ENCODE data around the gene NANS.
A peak's percentile ranks its signal among the peaks of the same experiment; 100 is the strongest.

NANS gene

GRCh38 chr9:98096091-98096490 lies 39.6 kb downstream of the NANS start:
- H3K4me3 ChIP-seq (ENCODE audit: low read depth, low read length): no peak overlapping the region
- TF ChIP-seq, protein P1, sequence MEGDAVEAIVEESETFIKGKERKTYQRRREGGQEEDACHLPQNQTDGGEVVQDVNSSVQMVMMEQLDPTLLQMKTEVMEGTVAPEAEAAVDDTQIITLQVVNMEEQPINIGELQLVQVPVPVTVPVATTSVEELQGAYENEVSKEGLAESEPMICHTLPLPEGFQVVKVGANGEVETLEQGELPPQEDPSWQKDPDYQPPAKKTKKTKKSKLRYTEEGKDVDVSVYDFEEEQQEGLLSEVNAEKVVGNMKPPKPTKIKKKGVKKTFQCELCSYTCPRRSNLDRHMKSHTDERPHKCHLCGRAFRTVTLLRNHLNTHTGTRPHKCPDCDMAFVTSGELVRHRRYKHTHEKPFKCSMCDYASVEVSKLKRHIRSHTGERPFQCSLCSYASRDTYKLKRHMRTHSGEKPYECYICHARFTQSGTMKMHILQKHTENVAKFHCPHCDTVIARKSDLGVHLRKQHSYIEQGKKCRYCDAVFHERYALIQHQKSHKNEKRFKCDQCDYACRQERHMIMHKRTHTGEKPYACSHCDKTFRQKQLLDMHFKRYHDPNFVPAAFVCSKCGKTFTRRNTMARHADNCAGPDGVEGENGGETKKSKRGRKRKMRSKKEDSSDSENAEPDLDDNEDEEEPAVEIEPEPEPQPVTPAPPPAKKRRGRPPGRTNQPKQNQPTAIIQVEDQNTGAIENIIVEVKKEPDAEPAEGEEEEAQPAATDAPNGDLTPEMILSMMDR (IDR thresholded peaks at IDR 0.05; ENCODE audit: borderline replicate concordance, insufficient read depth, low read depth, low read length): no peak

- TF ChIP-seq, protein P1 (IDR thresholded peaks at IDR 0.05; ENCODE audit: borderline replicate concordance, insufficient read depth, low read depth, low read length): no peak
- no peak overlapping the region for H3K4me3 ChIP-seq (ENCODE audit: low read depth, low read length)
Observed at GRCh38 chr9:98097836-98098235, 41.3 kb downstream of the NANS start.

DNA sequence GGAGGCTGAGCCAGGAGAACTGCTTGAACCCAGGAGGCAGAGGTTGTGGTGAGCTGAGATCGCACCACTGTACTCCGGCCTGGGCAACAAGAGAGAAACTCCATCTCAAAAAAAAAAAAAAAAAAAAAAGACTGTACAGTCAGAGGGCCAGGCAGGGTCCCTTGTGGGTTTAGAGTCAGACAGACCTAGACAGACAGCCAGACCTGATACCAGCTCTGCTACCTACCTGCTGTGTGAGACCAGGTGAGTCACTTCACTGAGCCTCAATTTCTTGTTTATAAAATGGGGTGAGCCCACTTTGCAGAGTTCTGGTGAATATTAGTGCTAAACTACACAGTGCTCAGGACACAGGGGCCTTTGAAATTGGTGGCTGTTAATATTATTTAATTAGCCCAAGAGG lies 42.8 kb downstream of the NANS start:
- H3K4me3 ChIP-seq (ENCODE audit: low read depth, low read length): no peak overlapping the region
- TF ChIP-seq, protein P1 (IDR thresholded peaks at IDR 0.05; ENCODE audit: borderline replicate concordance, insufficient read depth, low read depth, low read length): no peak

DNA sequence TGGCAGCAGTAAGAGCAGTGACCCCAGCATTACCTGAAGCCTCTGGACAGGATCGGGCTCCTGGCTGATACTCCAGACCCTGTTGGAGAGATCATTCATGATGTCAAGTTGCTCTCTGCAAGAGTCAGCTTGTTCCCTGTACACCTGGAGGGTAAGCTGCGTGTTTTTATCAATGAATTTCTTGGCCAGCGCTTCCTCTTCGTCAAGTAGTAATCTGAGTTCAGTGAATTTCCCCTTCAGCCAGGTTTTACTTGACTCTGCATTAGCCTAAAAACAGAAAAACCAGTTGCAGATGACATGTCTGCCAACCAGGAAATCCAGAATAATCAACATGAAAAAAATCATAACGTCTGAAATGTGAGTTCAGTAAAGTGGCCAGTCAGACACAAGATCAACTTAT lies 43.4 kb downstream of the NANS start:
- TF ChIP-seq, protein P1 (IDR thresholded peaks at IDR 0.05; ENCODE audit: borderline replicate concordance, insufficient read depth, low read depth, low read length): no peak
- peak overlapping the region; percentile 10 for H3K4me3 ChIP-seq (ENCODE audit: low read depth, low read length)

DNA sequence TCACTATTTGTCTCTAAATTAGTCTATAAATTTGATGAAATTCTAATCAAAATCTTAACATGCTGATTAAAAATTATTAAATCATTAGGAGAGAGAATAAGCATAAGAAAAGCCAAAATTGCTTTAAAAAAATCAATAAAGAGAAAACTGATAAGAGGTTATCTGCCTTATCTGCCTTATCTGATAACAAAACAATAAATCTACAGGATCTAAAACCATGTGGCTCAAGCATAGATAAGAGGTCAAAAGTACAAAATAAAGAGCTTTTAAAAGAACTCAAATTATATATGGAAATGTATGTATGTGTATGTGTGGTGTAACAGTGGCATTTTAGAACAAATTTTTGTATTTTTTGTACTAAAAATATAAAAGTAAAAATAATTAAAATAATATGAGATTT lies 43.9 kb downstream of the NANS start:
- TF ChIP-seq, protein P1 (IDR thresholded peaks at IDR 0.05; ENCODE audit: borderline replicate concordance, insufficient read depth, low read depth, low read length): no peak
- no peak overlapping the region for H3K4me3 ChIP-seq (ENCODE audit: low read depth, low read length)

DNA sequence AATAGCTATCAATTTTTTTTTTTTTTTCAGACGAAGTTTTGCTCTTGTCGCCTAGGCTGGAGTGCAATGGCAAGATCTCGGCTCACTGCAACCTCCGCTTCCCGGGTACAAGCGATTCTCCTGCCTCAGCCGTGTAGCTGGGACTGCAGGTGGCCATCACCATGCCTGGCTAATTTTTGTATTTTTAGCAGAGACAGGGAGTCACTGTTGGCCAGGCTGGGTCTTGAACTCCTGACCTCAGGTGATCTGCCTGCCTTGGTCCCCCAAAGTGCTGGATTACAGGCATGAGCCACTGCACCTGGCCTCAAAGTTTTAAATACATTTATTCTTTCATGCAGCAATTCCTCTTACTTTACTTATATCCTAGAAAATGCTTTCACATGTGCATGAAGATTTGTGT lies 44.9 kb downstream of the NANS start:
- TF ChIP-seq, protein P1 (IDR thresholded peaks at IDR 0.05; ENCODE audit: borderline replicate concordance, insufficient read depth, low read depth, low read length): no peak

GRCh38 chr9:98101868-98102273 lies 45.3 kb downstream of the NANS start:
- TF ChIP-seq, protein P1 (IDR thresholded peaks at IDR 0.05; ENCODE audit: borderline replicate concordance, insufficient read depth, low read depth, low read length): no peak
- no peak overlapping the region for H3K4me3 ChIP-seq (ENCODE audit: low read depth, low read length)

More for the DNA sequence above, 44.9 kb downstream of the NANS start:
- peak overlapping the region; percentile 26 for H3K4me3 ChIP-seq (ENCODE audit: low read depth, low read length)
